Mesenchymal stem cell (in vitro differentiated cells and primary cell): ENCODE data around the gene NMU.
"Not testable (repeated sequence)": the region's sequence is repeated elsewhere in the genome, so short reads cannot be mapped to it uniquely, and the experiment has no call there.

Source experiments
- DNase-seq: peaks from one replicate; pipeline ENCODE4 v3.0.0-alpha.2; 2013
- H2AFZ ChIP-seq: one replicate; pipeline ENCODE4 v1.6.1; 2013; ENCODE audit warnings: low read depth, mild to moderate bottlenecking, control low read depth, inconsistent platforms, low read length, moderate library complexity
- H2AK5ac ChIP-seq: 2 replicates; pipeline ENCODE4 v1.6.1; 2013; ENCODE audit warnings: low read length, moderate library complexity, mild to moderate bottlenecking, inconsistent platforms; ENCODE audit not compliant: severe bottlenecking
- H2BK120ac ChIP-seq: one replicate; pipeline ENCODE4 v1.6.1; 2013; ENCODE audit warnings: low read depth, mild to moderate bottlenecking, inconsistent platforms, low read length, moderate library complexity
- H2BK12ac ChIP-seq, 2 experiments: one replicate each; pipeline ENCODE4 v1.6.1; 2013; ENCODE audit warnings: inconsistent platforms in 2 of 2, low read length in 2 of 2, mild to moderate bottlenecking in 2 of 2, moderate library complexity in 2 of 2, control low read depth in 1 of 2
- H2BK15ac ChIP-seq: one replicate; pipeline ENCODE4 v1.6.1; 2013; ENCODE audit warnings: mild to moderate bottlenecking, low read depth, inconsistent platforms; ENCODE audit not compliant: poor library complexity, severe bottlenecking
- H2BK5ac ChIP-seq: 2 replicates; pipeline ENCODE4 v1.6.1; 2013; ENCODE audit warnings: low read depth, mild to moderate bottlenecking, low read length, control low read depth, inconsistent platforms; ENCODE audit not compliant: poor library complexity, severe bottlenecking
- H3K14ac ChIP-seq, 2 experiments: one replicate each; pipeline ENCODE4 v1.6.1; 2013; ENCODE audit warnings: inconsistent platforms in 2 of 2, low read length in 2 of 2, control low read depth in 1 of 2, mild to moderate bottlenecking in 1 of 2, moderate library complexity in 1 of 2
- H3K18ac ChIP-seq, 2 experiments: one replicate each; pipeline ENCODE4 v1.6.1; 2013; ENCODE audit warnings: inconsistent platforms in 2 of 2, low read length in 2 of 2, control low read depth in 1 of 2, low read depth in 1 of 2, mild to moderate bottlenecking in 1 of 2
- H3K23ac ChIP-seq, 2 experiments: one replicate each; pipeline ENCODE4 v1.6.1; 2013; ENCODE audit warnings: inconsistent platforms in 2 of 2, low read length in 2 of 2, mild to moderate bottlenecking in 2 of 2, moderate library complexity in 2 of 2, control low read depth in 1 of 2
- H3K27ac ChIP-seq: 2 replicates; pipeline ENCODE4 v1.5.1; 2013; ENCODE audit warnings: mild to moderate bottlenecking, moderate library complexity, low read length, control low read depth, inconsistent platforms; ENCODE audit not compliant: poor library complexity, severe bottlenecking
- H3K27me3 ChIP-seq, 2 experiments: 2 replicates each; pipeline versions ENCODE4 v1.6.1 to v1.7.0; 2013; ENCODE audit warnings: low read length in 2 of 2, mild to moderate bottlenecking in 2 of 2, moderate library complexity in 2 of 2, control low read depth in 1 of 2, inconsistent platforms in 1 of 2; ENCODE audit not compliant: control insufficient read depth in 1 of 2, insufficient read depth in 1 of 2
- H3K36me3 ChIP-seq, 2 experiments: 2 replicates each; pipeline versions ENCODE4 v1.6.1 to v1.7.0; 2013; ENCODE audit warnings: low read length in 2 of 2, control low read depth in 1 of 2, inconsistent platforms in 1 of 2, low read depth in 1 of 2, mild to moderate bottlenecking in 1 of 2; ENCODE audit not compliant: insufficient read depth in 2 of 2, control insufficient read depth in 1 of 2
- H3K4ac ChIP-seq, 2 experiments: one replicate each; pipeline ENCODE4 v1.6.1; 2013; ENCODE audit warnings: inconsistent platforms in 2 of 2, low read length in 2 of 2, mild to moderate bottlenecking in 2 of 2, moderate library complexity in 2 of 2, control low read depth in 1 of 2, low read depth in 1 of 2
- H3K4me1 ChIP-seq: 2 replicates; pipeline ENCODE4 v1.6.1; 2013; ENCODE audit warnings: low read depth, low read length, control low read depth; ENCODE audit not compliant: control insufficient read depth, insufficient read depth
- H3K4me2 ChIP-seq: 2 replicates; pipeline ENCODE4 v1.6.1; 2013; ENCODE audit warnings: low read length, mild to moderate bottlenecking, inconsistent platforms; ENCODE audit not compliant: poor library complexity, severe bottlenecking
- H3K4me3 ChIP-seq, 2 experiments: 2 replicates each; pipeline versions ENCODE4 v1.5.1 to v1.7.0; 2013; ENCODE audit warnings: low read length in 2 of 2, mild to moderate bottlenecking in 2 of 2, control low read depth in 1 of 2, low read depth in 1 of 2; ENCODE audit not compliant: insufficient read depth in 1 of 2
- H3K79me1 ChIP-seq: replicated peaks from 2 replicates; pipeline ENCODE4 v1.6.1; 2013; ENCODE audit warnings: mild to moderate bottlenecking, control low read depth, low read length, inconsistent platforms; ENCODE audit not compliant: poor library complexity, severe bottlenecking
- H3K9ac ChIP-seq: 2 replicates; pipeline ENCODE4 v1.7.0; 2013; ENCODE audit warnings: mild to moderate bottlenecking, low read length, moderate library complexity
- H3K9me3 ChIP-seq: 2 replicates; pipeline ENCODE4 v1.7.0; 2013; ENCODE audit warnings: mild to moderate bottlenecking, low read length; ENCODE audit not compliant: control insufficient read depth
- H4K8ac ChIP-seq: one replicate; pipeline ENCODE4 v1.6.1; 2013; ENCODE audit warnings: inconsistent platforms, mild to moderate bottlenecking, low read length, moderate library complexity
- H4K91ac ChIP-seq: one replicate; pipeline ENCODE4 v1.6.1; 2013; ENCODE audit warnings: mild to moderate bottlenecking, low read length, inconsistent platforms
- WGBS: methylation state at CpG from one replicate; pipeline ENCODE4 v1.1.7; 2013; ENCODE audit warnings: mixed read lengths; 5-methylcytosine and 5-hydroxymethylcytosine counted together

Gene NMU

DNA sequence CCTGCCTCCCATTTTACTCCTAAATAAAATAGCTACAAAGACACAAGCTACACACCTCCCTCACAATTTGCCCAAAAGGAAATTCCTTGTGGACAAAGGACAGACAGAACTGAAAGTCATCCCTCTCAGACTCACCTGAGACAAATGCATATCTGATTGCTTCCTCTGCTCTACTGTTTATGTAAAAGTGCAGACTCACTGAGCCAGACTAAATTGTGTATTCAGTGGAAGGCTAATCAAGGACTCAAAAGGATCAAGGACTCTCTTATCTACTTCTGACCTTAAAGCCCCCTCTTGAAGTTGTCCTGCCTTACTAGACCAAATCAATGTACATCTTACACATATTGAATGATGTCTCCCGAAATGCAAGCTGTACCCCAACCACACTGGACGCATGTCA lies 47.9 kb downstream of the NMU start:
- no peak overlapping the region for H3K23ac ChIP-seq
- no peak overlapping the region for H3K9ac ChIP-seq
- no peak overlapping the region for H2AK5ac ChIP-seq
- H3K4me2 ChIP-seq = no peak overlapping the region
- H3K9me3 ChIP-seq = peaks cover 9% of the 10 kb centered on the region
- no peak for DNase-seq
- no peak overlapping the region for H3K27ac ChIP-seq
- no peak overlapping the region for H3K18ac ChIP-seq
- H4K91ac ChIP-seq = no peak overlapping the region
- H2BK15ac ChIP-seq = no peak overlapping the region
- no peak overlapping the region for H2BK12ac ChIP-seq
- H3K79me1 ChIP-seq = no peaks in the 10 kb centered on the region
- H3K36me3 ChIP-seq = no peaks in the 10 kb centered on the region
- no peak overlapping the region for H2AFZ ChIP-seq
- H3K4me3 ChIP-seq = no peak overlapping the region
- H3K14ac ChIP-seq = no peak overlapping the region
- H3K27me3 ChIP-seq = no peaks in the 10 kb centered on the region
- H2BK120ac ChIP-seq = no peak overlapping the region
- H2BK5ac ChIP-seq = no peak overlapping the region
- 84% methylated on average over 2 of the region's 2 CpGs for WGBS
- no peak overlapping the region for H4K8ac ChIP-seq
- no peaks in the 10 kb centered on the region for H3K4me1 ChIP-seq
- no peak overlapping the region for H3K4ac ChIP-seq

DNA sequence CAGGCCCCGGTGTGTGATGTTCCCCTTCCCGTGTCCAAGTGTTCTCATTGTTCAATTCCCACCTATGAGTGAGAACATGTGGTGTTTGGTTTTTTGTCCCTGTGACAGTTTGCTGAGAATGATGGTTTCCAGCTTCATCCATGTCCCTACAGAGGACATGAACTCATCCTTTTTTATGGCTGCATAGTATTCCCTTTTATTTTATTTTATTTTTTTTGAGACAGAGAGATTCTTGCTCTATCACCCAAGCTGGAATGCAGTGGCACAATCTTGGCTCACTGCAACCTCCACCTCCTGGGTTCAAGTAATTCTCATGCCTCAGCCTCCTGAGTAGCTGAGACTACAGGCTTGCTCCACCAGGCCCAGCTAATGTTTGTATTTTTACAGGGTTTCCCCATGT lies 53.3 kb downstream of the NMU start:
- H3K27ac ChIP-seq, H3K18ac ChIP-seq, H2BK120ac ChIP-seq, H2BK5ac ChIP-seq, H2AFZ ChIP-seq, H3K79me1 ChIP-seq, H2BK15ac ChIP-seq, H3K4me1 ChIP-seq, H3K4me2 ChIP-seq, H2BK12ac ChIP-seq, DNase-seq, H4K91ac ChIP-seq, H3K4ac ChIP-seq, H3K4me3 ChIP-seq, H3K23ac ChIP-seq, H3K36me3 ChIP-seq, H3K27me3 ChIP-seq, H4K8ac ChIP-seq, H3K14ac ChIP-seq, H2AK5ac ChIP-seq, H3K9ac ChIP-seq: not testable (repeated sequence)
- H3K9me3 ChIP-seq = peaks cover 11% of the 10 kb centered on the region
- WGBS = no CpG with 5 or more reads among the region's 2 CpGs

DNA sequence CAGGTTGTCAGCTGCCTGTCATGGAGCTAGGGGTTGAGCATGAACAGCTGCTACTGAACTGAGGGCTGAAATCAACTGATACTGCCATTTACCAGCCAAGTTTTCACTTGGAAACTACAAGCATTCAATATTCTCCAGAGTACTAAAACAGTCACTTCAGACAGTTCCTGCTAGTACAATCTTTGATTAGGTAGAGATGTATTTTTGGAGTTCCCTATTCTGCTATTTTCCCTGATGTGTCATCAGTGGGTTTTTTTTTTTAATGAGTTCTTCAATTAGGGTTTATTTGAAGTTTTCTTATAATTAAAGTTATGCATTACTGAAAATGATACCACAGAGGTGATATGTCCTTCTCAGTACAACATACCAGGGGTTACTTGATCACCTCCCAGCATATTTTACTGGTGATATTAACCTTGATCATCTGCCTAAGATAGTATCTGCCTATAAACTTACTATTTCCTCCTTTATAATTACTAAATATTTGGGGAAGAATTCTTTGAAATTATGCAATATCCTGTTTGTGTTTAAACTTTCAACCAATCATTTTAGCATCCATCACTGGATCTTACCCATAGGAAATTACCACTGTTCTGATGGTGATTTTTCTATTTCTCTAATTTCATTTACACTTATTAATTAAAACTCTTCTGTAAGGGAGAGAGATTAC lies 57.6 kb downstream of the NMU start:
- Histone ChIP-seq H3K4me2 (no peak overlapping the region), H2BK5ac (no peak overlapping the region), H2AK5ac (no peak overlapping the region), H2BK15ac (no peak overlapping the region), H3K14ac (no peak overlapping the region), H3K4ac (no peak overlapping the region), H3K27me3 (no peaks in the 10 kb centered on the region), H3K9ac (no peak overlapping the region), H2BK12ac (no peak overlapping the region), H4K8ac (no peak overlapping the region), H3K27ac (no peak overlapping the region), H3K18ac (no peak overlapping the region), H3K23ac (no peak overlapping the region), H3K79me1 (no peaks in the 10 kb centered on the region), H3K36me3 (no peaks in the 10 kb centered on the region), H3K4me3 (no peak overlapping the region), H3K4me1 (no peaks in the 10 kb centered on the region), H4K91ac (no peak overlapping the region), H3K9me3 (peaks cover 41% of the 10 kb centered on the region), H2AFZ (no peak overlapping the region), H2BK120ac (no peak overlapping the region)
- no peak for DNase-seq

DNA sequence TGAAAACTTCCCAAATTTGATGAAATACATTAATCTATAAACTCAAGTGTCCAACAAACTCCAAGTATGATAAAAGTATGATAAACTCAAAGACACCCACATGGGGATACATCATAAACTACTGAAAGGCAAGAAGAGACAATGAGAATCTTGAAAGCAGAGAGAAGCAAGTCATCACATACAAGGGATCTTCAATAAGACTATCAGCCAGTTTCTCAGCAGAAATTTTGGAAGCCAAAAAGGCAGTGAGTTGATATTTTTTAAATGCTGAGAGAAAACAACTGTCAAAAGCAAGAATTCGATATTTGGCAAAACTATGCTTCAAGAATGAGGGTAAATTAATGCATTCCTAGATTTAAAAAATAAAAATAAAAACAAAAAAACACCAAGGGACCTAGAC lies 60.6 kb downstream of the NMU start:
- H3K4me3 ChIP-seq = no peak overlapping the region
- WGBS = no CpG with 5 or more reads among the region's 1 CpG
- H2BK15ac ChIP-seq = no peak overlapping the region
- H2BK12ac ChIP-seq = no peak overlapping the region
- H3K9me3 ChIP-seq = peaks cover 36% of the 10 kb centered on the region
- H3K79me1 ChIP-seq = no peaks in the 10 kb centered on the region
- no peaks in the 10 kb centered on the region for H3K36me3 ChIP-seq
- H2BK120ac ChIP-seq = no peak overlapping the region
- no peak for DNase-seq
- no peak overlapping the region for H4K91ac ChIP-seq
- H3K18ac ChIP-seq = no peak overlapping the region
- no peak overlapping the region for H4K8ac ChIP-seq
- H3K14ac ChIP-seq = no peak overlapping the region
- no peaks in the 10 kb centered on the region for H3K4me1 ChIP-seq
- no peak overlapping the region for H3K4me2 ChIP-seq
- H2BK5ac ChIP-seq = no peak overlapping the region
- H3K23ac ChIP-seq = no peak overlapping the region
- H3K9ac ChIP-seq = no peak overlapping the region
- H3K27ac ChIP-seq = no peak overlapping the region
- H3K4ac ChIP-seq = no peak overlapping the region
- no peak overlapping the region for H2AK5ac ChIP-seq
- H3K27me3 ChIP-seq = no peaks in the 10 kb centered on the region
- H2AFZ ChIP-seq = no peak overlapping the region
